ENCODE results near the gene PACSIN1.
A peak's percentile ranks its signal among the peaks of the same experiment; 100 is the strongest.

Gene PACSIN1

GRCh38 chr6:34425498-34426410 lies 40.1 kb upstream of the PACSIN1 start, which contains the start of gene RPS10:
TSS of gene RPS10 (minus strand) at chr6:34426069. CDS start at chr6:34425221, 848 bp downstream.
- TF ChIP-seq CTCF (conservative IDR thresholded peaks at IDR 0.05; ENCODE audit: low read depth, low read length): no peak
- peak within 1 kb of the TSS; percentile 84 for H3K4me3 ChIP-seq (ENCODE audit: low read length)
- peak; percentile 59 for DNase-seq (ENCODE audit: low read depth)

- no peak for TF ChIP-seq CTCF (conservative IDR thresholded peaks at IDR 0.05; ENCODE audit: low read depth, low read length)
- H3K4me3 ChIP-seq (ENCODE audit: low read length): no peak overlapping the region
These were observed 30.0 kb upstream of the PACSIN1 start for GRCh38 chr6:34435916-34436315.

GRCh38 chr6:34436803-34437643 lies 28.9 kb upstream of the PACSIN1 start:
- no peak overlapping the region for H3K4me3 ChIP-seq (ENCODE audit: low read length)
- DNase-seq (ENCODE audit: low read depth): no peak
- no peak for TF ChIP-seq CTCF (conservative IDR thresholded peaks at IDR 0.05; ENCODE audit: low read depth, low read length)

More at GRCh38 chr6:34435916-34436315, 30.0 kb upstream of the PACSIN1 start:
- no peak for DNase-seq (ENCODE audit: low read depth)

- no peak for TF ChIP-seq CTCF (conservative IDR thresholded peaks at IDR 0.05; ENCODE audit: low read depth, low read length)
- no peak for DNase-seq (ENCODE audit: low read depth)
- no peak overlapping the region for H3K4me3 ChIP-seq (ENCODE audit: low read length)
These were observed 28.3 kb upstream of the PACSIN1 start for GRCh38 chr6:34437644-34437970.

- DNase-seq (ENCODE audit: low read depth): no peak
- H3K4me3 ChIP-seq (ENCODE audit: low read length): no peak overlapping the region
- TF ChIP-seq CTCF (conservative IDR thresholded peaks at IDR 0.05; ENCODE audit: low read depth, low read length): no peak
These were observed 27.2 kb upstream of the PACSIN1 start for GRCh38 chr6:34438705-34439104.

GRCh38 chr6:34439442-34439841 lies 26.4 kb upstream of the PACSIN1 start:
- TF ChIP-seq CTCF (conservative IDR thresholded peaks at IDR 0.05; ENCODE audit: low read depth, low read length): no peak
- no peak overlapping the region for H3K4me3 ChIP-seq (ENCODE audit: low read length)
- no peak for DNase-seq (ENCODE audit: low read depth)

All from retinal pigment epithelial cell (primary cell).